ENCODE measurements around the gene RIPK4.
A peak's percentile ranks its signal among the peaks of the same experiment; 100 is the strongest.

The RIPK4 gene

DNA sequence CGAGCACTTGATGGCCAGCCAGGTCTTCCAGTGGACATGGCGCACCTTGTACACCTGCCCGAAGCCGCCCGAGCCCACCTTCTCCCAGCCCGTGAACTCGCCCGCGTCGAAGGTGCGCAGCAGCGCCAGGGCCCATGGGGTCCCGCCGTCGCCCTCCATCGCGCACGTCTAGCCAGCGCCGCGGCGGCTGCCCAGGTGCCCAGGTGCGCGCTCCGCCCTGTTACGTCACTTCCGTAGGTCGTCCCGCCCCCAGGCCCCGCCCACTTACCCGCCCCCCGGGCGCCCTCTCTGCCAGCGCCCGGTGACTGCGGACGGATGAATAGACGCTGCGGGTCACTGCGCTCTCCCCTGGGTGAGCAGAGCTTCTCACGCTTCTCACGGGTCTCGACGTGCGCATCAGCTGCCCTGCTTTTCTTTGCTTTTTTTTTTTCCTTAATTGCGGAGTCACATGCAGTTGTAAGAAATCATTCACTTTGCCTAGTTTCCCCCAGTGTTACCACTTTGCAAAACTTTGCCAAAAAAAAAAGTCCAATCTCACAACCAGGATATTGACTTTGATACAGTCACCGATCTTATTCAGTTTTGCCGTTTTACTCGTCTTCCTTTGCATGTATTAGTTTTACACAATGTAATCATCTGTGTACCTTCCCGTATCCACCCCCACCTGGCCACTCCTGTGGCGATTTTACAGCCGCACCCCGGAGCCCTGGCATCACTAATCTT is at the start of gene RIPK4:
RIPK4 (minus strand) TSS at position 170 of the 723 bp plus-strand sequence; CDS start at position 159, 11 bp downstream.
- peak; percentile 73 for DNase-seq

DNA sequence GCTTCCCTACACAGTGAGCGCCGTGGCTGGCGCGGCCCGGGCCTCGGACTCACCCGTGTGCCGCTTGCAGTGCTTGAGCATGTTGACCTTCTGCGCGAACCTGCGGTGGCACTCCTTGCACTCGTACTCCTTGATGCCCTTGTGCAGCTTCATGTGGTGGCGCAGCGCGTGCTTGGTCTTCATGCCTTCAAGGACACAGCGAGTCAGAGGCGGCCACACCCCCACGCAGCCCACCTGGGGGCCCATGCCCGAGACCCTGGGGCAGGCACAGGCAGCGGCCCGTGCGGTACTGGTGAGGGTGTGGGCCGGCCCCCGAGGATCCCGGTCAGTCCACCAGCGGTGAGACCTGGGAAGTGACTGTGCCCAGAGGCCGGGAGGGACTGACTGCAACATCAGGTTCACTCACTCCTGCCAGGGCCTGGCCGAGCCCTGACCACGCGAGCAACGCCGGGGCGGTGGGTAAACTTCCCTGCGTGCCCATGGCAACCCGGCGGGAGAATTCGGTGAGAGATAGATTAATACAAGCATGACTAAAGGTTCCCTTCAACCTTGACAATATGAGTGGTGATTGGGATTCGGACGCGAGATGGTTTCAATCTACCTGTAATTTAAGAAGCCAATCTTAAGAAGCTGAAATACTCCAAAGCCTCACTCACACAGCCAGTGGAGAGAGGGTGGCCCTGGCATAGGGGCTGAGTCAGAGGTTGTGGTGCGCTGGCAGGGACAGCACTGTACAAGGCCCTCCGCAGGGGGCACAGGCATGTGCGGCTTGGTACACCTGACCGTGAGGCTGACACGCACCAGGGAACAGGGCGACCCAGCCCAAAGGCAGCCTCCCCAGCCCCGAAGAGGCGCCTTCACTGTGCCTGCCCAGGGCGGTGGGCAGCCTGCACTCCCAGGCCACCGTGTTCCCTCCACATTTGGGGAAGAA is 49.1 kb upstream of the RIPK4 start:
- DNase-seq: no peak

DNA sequence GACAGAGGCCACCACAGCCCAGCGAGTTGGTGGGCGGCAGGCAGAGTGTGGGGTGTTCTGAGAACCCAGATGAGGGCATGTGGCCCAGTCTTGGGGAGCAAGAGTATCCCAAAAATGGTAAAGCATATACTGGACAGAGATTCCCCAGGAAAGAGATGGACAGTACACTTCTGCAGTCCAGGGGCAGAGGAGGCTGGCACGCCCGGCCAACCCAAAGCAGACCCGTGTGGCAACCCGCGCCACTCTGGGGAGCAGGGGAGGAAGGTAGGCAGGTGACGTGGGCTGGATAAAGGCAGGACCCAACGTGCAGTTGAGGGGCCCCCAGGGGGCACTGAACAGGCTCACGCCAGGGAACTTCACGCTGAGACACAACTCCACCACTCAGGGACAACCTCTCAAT is 46.4 kb upstream of the RIPK4 start:
- no peak for DNase-seq

DNA sequence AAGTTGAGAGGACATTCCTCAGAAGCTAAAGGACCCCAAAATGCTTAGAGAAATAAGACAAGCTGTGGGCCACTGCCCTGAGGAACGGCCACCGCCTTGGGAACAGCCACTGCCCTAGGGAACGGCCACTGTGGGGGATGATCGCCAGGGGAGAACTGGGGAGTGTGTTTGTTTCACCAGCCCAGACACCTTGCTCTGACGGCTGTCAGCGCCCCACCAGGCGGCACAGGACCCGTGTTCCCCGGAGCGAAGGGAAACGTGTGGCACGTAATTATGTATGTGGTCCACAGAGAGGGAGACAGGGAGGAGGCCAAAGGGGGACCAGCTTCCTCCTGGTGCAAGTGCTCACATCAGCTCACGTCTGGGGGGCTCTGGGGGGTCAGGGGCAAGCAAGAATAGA is 45.8 kb upstream of the RIPK4 start:
- no peak for DNase-seq

DNA sequence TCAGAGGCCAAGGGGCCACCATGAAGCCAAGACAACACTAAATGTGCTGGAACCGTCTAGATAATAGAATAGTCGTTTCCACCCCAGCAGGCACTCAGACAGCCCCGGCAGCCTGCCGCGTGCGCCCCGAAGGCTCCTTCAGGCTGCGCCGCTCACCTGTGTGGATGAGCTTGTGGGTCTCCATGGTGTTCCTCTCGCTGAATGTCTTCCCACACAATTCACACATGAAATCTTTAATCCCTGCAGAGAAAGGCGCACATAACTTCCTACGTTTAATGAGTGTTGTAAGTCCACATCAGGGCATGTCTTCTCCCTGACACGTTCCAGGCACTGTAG is 43.7 kb upstream of the RIPK4 start:
- DNase-seq: no peak

GRCh38 chr21:41809891-41810596 is 43.2 kb upstream of the RIPK4 start:
- no peak for DNase-seq

GRCh38 chr21:41808846-41809245 is 42.0 kb upstream of the RIPK4 start:
- no peak for DNase-seq

GRCh38 chr21:41808094-41808493 is 41.2 kb upstream of the RIPK4 start:
- DNase-seq: no peak

DNA sequence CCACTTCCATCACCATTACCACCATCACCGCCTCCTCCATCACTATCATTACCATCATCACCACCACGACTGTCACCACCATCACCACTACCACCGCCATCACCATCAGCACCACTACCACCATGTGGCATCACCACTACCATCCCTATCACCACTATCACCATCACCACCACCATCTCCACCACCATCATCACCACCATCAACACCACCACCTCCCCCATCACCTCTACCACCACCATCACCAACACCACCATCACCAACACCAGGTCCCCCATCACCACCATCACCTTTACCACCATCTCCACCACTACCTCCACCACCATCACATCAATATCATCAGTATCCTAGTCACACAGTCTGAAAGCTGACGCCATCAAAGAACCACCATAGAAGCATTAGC is 39.9 kb upstream of the RIPK4 start:
- no peak for DNase-seq

DNA sequence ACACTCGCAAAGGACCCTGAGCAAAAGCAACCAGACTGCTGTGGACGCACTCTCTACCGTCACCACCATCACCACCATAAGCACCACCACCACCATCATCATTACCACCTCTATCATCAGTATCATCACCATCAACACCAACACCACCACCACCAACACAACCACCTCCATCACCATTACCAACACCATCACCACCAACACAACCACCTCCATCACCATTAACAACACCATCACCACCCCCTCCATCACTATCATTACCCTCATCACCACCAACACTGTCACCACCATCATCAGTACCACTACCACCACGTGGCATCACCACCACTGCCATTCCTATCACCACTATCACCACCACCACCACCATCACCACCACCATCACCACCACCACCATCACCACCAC is 38.8 kb upstream of the RIPK4 start:
- no peak for DNase-seq

DNA sequence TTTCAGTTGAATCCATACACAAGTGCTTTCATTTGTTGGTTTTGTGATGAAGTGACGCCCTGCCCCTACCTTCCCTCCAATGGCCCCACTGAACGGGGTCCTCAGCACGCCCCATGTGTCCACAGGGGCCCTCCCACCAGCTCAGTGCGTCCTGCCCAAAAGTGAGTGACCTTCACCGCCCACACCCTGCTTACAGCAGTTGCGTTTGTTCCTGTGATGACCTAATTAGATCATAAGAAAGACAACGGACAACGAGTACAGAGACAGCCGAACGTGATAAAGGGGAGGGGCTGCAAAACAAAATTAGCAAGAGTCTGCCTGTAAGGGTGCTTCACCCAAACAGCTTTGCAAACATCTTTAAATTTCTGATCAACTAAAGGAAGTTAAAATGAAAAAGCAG is 38.2 kb upstream of the RIPK4 start:
- DNase-seq: no peak

- DNase-seq: no peak
Measured at GRCh38 chr21:41804381-41804780, 37.5 kb upstream of the RIPK4 start.

- DNase-seq: no peak
Measured at GRCh38 chr21:41803316-41803715, 36.5 kb upstream of the RIPK4 start.

DNA sequence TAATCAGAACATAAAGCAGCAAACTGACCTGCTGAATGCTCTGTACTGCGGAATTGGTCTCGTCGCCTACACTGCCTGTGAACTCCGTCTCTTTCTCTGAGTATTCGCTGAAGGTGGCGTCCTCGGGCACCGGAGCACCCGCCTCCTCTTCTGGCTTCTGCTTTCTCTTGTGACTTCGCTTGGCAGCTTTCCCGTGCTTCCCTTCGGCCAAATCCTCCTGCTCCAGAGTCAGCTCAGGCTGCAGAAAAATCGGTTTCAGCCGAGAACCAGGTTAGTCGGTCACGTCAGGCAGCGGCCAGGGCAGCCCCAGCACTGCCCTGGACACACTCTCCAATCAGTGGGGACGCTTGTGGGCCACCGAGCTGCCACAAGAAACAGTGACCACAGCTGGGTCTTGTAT is 35.8 kb upstream of the RIPK4 start:
- DNase-seq: no peak

- DNase-seq: no peak
Measured at GRCh38 chr21:41802198-41802584, 35.3 kb upstream of the RIPK4 start.

- DNase-seq: no peak
Measured at GRCh38 chr21:41801321-41802197, 34.7 kb upstream of the RIPK4 start.

- DNase-seq: no peak
Measured at GRCh38 chr21:41800425-41801320, 33.8 kb upstream of the RIPK4 start.

GRCh38 chr21:41799763-41800162 is 32.9 kb upstream of the RIPK4 start:
- no peak for DNase-seq

- no peak for DNase-seq
Measured at GRCh38 chr21:41798326-41798725, 31.5 kb upstream of the RIPK4 start.

GRCh38 chr21:41796476-41797080 is 29.7 kb upstream of the RIPK4 start:
- DNase-seq: no peak

- DNase-seq: no peak
Measured at GRCh38 chr21:41795726-41796125, 28.9 kb upstream of the RIPK4 start.

Measured in NCI-H2029 treated with DMSO at 0.1 percent for 48 hours (cell line).